Measurements from ENCODE around the gene OGT.

- TF ChIP-seq POLR2AphosphoS5 (IDR thresholded peaks at IDR 0.05; ENCODE audit: borderline replicate concordance, low read depth, low read length) (no peak), EZH2 (IDR thresholded peaks at IDR 0.05) (no peak)
Measured at GRCh38 chrX:71496476-71496875, 36.4 kb upstream of the OGT start.

All from SK-N-MC (cell line).